A549 treated with CpdA at 1 μM for 4 hours (cell line): Measurements from ENCODE around the gene CENPV. TPM values are rescaled to one million over a fixed set of nuclear protein-coding genes. Genes with fewer than 3 reads are reported as not detected.

Experiments
- total RNA-seq: library from RNA; stranded (reverse); fragments of 200-300 nt; extraction: Qiagen RNA extraction; gene quantifications from 5 replicates; pipeline ENCODE4 v1.2.3, GENCODE V29; 2022; ENCODE audit warnings: low read depth

The CENPV gene
- total RNA-seq: 131 to 173 TPM (median 159 TPM) in 5 replicates

DNA sequence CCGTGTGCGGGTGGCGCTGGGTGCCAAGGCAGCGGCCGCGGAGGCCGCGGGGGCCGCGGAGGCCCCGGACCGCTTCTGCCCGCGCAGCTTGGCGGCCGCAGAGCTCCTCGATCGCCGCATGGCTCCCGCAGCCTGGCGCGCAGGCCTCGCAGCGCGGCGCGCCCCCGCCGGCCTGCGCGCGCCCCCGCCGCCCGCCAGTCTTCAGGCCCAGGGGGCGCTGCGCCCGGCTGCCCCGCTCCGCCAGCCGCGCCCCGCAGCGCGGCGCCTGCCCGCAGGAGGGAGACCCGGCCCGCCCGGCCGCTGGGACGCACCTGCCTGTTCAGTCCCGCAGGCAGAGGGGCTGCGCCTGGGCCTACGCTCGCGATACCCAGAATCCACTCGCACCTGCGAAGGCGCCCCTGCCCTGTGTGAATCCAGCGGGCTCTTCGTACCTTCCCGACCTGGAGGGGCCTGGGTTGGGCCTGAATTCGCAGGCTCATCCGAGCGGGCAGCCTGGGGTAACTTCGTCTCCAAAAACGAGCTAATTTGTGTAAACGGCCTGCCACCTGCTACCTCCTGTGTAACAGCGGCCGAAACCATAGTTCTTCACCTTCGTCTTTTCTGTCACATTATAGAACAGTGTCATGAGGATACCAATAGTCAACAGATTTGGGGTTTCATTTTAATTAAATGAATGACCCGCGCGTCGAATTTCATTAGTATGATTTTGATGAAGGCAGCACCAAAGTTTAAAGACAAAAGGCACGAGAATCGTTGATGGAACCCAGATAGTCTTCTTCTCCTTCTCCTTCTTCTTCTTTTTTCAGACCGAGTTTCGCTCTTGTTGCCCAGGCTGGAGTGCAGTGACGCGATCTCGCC lies at the start of gene CENPV:
CENPV (minus strand) TSS at position 153 of the 858 bp plus-strand sequence; CDS start at position 120, 33 bp downstream.

DNA sequence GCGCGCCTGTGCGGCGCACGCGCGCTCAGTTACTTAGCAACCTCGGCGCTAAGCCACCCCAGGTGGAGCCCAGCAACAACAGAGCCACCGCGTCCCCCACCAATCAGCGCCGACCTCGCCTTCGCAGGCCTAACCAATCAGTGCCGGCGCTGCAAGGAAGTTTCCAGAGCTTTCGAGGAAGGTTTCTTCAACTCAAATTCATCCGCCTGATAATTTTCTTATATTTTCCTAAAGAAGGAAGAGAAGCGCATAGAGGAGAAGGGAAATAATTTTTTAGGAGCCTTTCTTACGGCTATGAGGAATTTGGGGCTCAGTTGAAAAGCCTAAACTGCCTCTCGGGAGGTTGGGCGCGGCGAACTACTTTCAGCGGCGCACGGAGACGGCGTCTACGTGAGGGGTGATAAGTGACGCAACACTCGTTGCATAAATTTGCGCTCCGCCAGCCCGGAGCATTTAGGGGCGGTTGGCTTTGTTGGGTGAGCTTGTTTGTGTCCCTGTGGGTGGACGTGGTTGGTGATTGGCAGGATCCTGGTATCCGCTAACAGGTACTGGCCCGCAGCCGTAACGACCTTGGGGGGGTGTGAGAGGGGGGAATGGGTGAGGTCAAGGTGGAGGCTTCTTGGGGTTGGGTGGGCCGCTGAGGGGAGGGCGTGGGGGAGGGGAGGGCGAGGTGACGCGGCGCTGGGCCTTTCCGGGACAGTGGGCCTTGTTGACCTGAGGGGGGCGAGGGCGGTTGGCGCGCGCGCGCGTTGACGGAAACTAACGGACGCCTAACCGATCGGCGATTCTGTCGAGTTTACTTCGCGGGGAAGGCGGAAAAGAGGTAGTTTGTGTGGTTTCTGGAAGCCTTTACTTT lies 27.6 kb upstream of the CENPV start, which contains the start of gene UBB:
UBB (plus strand) TSS at position 452 of the 856 bp plus-strand sequence. CDS start 817 bp downstream, outside the sequence.

Other genes with a start within 250 kb of the CENPV start
- gene NCOR1, start 137.9 kb downstream of the CENPV start, total RNA-seq: 70.0 to 83.2 TPM (median 74.7 TPM) in 5 replicates
- gene PIGL, start 136.3 kb downstream of the CENPV start, total RNA-seq: 12.9 to 21.2 TPM (median 15.1 TPM) in 5 replicates
- gene UBB, start 27.6 kb upstream of the CENPV start, total RNA-seq: 2,242 to 2,735 TPM (median 2,442 TPM) in 5 replicates
- gene TRPV2, start 62.1 kb upstream of the CENPV start, total RNA-seq: 0.42 to 0.69 TPM (median 0.59 TPM) in 5 replicates
- 0.96 to 1.4 TPM (median 1.2 TPM) in 5 replicates for gene LRRC75A, start 138.7 kb upstream of the CENPV start, total RNA-seq
- gene ZNF287, start 215.7 kb upstream of the CENPV start, total RNA-seq: 10.9 to 16.7 TPM (median 13.4 TPM) in 5 replicates